ENCODE data around the gene ATP5ME.

ATP5ME gene

DNA sequence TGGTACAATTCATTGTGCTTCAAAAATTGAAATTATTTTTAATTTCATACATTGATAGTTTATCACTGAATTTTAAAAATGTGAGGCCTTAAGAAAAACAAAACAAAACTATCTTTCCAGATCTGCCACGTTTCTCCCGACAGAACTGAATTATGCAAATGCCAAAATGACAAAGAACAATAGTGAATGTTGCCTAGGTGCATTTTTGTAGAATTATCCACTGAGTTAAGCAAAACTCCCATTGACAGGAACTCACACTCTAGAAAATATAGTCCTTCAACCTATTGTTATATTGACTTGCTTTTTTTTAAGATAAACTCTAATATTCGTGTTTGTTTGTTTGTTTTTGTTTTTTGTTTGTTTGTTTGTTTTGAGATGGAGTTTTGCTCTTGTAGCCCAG is 38.0 kb upstream of the ATP5ME start:
- no peak overlapping the region for H2AFZ ChIP-seq (ENCODE audit: low read depth, low read length, severe bottlenecking)
- peaks cover 6% of the 10 kb centered on the region; the same call in 1 of the 2 replicates for H3F3A ChIP-seq (ENCODE audit: insufficient read depth)
- no peaks in the 10 kb centered on the region for H3K9me3 ChIP-seq (ENCODE audit: insufficient read depth, low read length)
- H3K79me2 ChIP-seq (ENCODE audit: insufficient read depth, low read length), result peaks cover 76% of the 10 kb centered on the region
- no peaks in the 10 kb centered on the region for H3K36me3 ChIP-seq (ENCODE audit: low read length)
- no peak overlapping the region for H3K27ac ChIP-seq (ENCODE audit: low read depth, low read length)
- H3K9me2 ChIP-seq (replicated peaks; ENCODE audit: insufficient read depth, low read length), result no peaks in the 10 kb centered on the region
- TF ChIP-seq, protein P1, sequence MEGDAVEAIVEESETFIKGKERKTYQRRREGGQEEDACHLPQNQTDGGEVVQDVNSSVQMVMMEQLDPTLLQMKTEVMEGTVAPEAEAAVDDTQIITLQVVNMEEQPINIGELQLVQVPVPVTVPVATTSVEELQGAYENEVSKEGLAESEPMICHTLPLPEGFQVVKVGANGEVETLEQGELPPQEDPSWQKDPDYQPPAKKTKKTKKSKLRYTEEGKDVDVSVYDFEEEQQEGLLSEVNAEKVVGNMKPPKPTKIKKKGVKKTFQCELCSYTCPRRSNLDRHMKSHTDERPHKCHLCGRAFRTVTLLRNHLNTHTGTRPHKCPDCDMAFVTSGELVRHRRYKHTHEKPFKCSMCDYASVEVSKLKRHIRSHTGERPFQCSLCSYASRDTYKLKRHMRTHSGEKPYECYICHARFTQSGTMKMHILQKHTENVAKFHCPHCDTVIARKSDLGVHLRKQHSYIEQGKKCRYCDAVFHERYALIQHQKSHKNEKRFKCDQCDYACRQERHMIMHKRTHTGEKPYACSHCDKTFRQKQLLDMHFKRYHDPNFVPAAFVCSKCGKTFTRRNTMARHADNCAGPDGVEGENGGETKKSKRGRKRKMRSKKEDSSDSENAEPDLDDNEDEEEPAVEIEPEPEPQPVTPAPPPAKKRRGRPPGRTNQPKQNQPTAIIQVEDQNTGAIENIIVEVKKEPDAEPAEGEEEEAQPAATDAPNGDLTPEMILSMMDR (IDR thresholded peaks at IDR 0.05; ENCODE audit: insufficient read depth, low read length, poor library complexity, severe bottlenecking), result no peak
- TF ChIP-seq EZH2phosphoT487 (conservative IDR thresholded peaks at IDR 0.05; ENCODE audit: low read length), result no peak
- no peak overlapping the region for H3K9ac ChIP-seq (ENCODE audit: low read length)
- H3K4me2 ChIP-seq (ENCODE audit: low read depth, low read length, poor library complexity, severe bottlenecking), result no peak overlapping the region
- H3K27me3 ChIP-seq (ENCODE audit: low read length), result no peaks in the 10 kb centered on the region
- H4K20me1 ChIP-seq (ENCODE audit: low read depth, low read length), result no peaks in the 10 kb centered on the region; the same call in 1 of the 2 replicates
- no peak overlapping the region for H3K4me3 ChIP-seq (ENCODE audit: insufficient read depth, low read length, poor library complexity, severe bottlenecking)

DNA sequence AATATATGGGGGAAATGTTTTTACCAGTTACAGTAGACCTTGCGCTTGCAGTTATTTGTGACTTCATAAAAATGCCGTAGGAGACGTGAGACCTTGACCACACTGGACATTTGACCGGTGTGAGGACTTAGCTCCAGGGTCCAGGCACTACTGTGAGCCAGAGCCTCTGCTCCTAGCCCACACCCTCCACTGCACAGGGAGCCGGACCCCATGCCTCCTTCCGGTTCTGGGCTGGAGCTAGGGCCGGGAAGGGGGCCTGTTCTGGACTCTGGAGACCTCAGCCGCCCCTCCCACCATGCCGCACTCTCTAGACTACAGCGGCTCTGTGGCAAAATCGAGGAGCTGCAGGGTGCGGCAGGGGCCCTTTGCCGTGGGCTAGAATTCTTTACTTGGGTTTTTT is 36.8 kb upstream of the ATP5ME start:
- Histone ChIP-seq H3K4me3 (ENCODE audit: insufficient read depth, low read length, poor library complexity, severe bottlenecking) (no peak overlapping the region), H4K20me1 (ENCODE audit: low read depth, low read length) (no peaks in the 10 kb centered on the region; the same call in 1 of the 2 replicates), H3K9me3 (ENCODE audit: insufficient read depth, low read length) (no peaks in the 10 kb centered on the region), H3K9me2 (replicated peaks; ENCODE audit: insufficient read depth, low read length) (no peaks in the 10 kb centered on the region), H3K27ac (ENCODE audit: low read depth, low read length) (no peak overlapping the region), H2AFZ (ENCODE audit: low read depth, low read length, severe bottlenecking) (no peak overlapping the region), H3F3A (ENCODE audit: insufficient read depth) (peaks cover 6% of the 10 kb centered on the region; the same call in 1 of the 2 replicates), H3K9ac (ENCODE audit: low read length) (no peak overlapping the region), H3K4me2 (ENCODE audit: low read depth, low read length, poor library complexity, severe bottlenecking) (no peak overlapping the region), H3K79me2 (ENCODE audit: insufficient read depth, low read length) (peaks cover 85% of the 10 kb centered on the region), H3K27me3 (ENCODE audit: low read length) (no peaks in the 10 kb centered on the region), H3K36me3 (ENCODE audit: low read length) (no peaks in the 10 kb centered on the region)
- TF ChIP-seq, protein P1 (IDR thresholded peaks at IDR 0.05; ENCODE audit: insufficient read depth, low read length, poor library complexity, severe bottlenecking), result no peak
- no peak for TF ChIP-seq EZH2phosphoT487 (conservative IDR thresholded peaks at IDR 0.05; ENCODE audit: low read length)

DNA sequence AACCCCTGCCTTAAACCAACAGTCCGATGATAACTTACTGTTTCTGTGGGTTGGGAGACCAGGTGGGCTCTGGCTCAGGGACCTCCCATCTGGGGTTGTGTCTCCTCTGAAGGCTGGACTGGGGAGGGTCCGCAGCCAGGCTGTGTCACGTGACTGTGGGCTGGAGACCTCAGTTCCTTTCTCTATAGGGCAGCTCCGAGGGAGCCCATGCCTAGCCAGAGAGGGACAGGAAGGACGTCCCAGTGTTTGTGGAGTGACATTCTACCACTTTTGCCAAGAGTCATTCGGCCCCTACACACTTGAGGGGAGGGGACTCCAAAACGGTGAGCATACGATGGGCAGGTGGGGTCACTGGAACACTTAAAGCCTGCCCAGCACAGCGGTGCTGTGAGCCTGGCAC is 36.0 kb upstream of the ATP5ME start:
- Histone ChIP-seq H3K4me2 (ENCODE audit: low read depth, low read length, poor library complexity, severe bottlenecking) (no peak overlapping the region), H3K27ac (ENCODE audit: low read depth, low read length) (no peak overlapping the region), H2AFZ (ENCODE audit: low read depth, low read length, severe bottlenecking) (no peak overlapping the region), H4K20me1 (ENCODE audit: low read depth, low read length) (no peaks in the 10 kb centered on the region; the same call in 1 of the 2 replicates), H3K27me3 (ENCODE audit: low read length) (no peaks in the 10 kb centered on the region), H3K36me3 (ENCODE audit: low read length) (no peaks in the 10 kb centered on the region), H3K9me2 (replicated peaks; ENCODE audit: insufficient read depth, low read length) (no peaks in the 10 kb centered on the region), H3K9me3 (ENCODE audit: insufficient read depth, low read length) (no peaks in the 10 kb centered on the region), H3K79me2 (ENCODE audit: insufficient read depth, low read length) (peaks cover 88% of the 10 kb centered on the region), H3F3A (ENCODE audit: insufficient read depth) (peaks cover 6% of the 10 kb centered on the region; the same call in 1 of the 2 replicates), H3K9ac (ENCODE audit: low read length) (no peak overlapping the region), H3K4me3 (ENCODE audit: insufficient read depth, low read length, poor library complexity, severe bottlenecking) (no peak overlapping the region)
- TF ChIP-seq, protein P1 (IDR thresholded peaks at IDR 0.05; ENCODE audit: insufficient read depth, low read length, poor library complexity, severe bottlenecking), result no peak
- TF ChIP-seq EZH2phosphoT487 (conservative IDR thresholded peaks at IDR 0.05; ENCODE audit: low read length), result no peak

Measured in SU-DHL-6 (cell line).